Measurements from ENCODE around the gene PCCA.

GRCh38 chr13:100229603-100230002, 140.7 kb downstream of the PCCA start:
- TF ChIP-seq CTCF (IDR thresholded peaks at IDR 0.05) = no peak
- no peak for TF ChIP-seq POLR2A (IDR thresholded peaks at IDR 0.05)
- no peak for TF ChIP-seq POLR2AphosphoS5 (IDR thresholded peaks at IDR 0.05)

All from prostate gland (tissue), 2 donors.